Breast epithelium (tissue), 3 donors: Measurements from ENCODE around the gene ACKR4.

Experiments used
- POLR2A ChIP-seq: fragments of 450-650 bp; IDR thresholded peaks from one replicate; pipeline ENCODE4 v1.6.1; 2016; ENCODE audit warnings: antibody characterized with exemption, mild to moderate bottlenecking, moderate library complexity
- POLR2AphosphoS5 ChIP-seq, 3 donors: sonication (generic); formaldehyde crosslinking; IDR thresholded peaks; one replicate each; pipeline ENCODE4 v1.6.1; 2017; ENCODE audit warnings: antibody characterized with exemption in 3 of 3
- TF ChIP-seq, protein P1 (sequence below), 3 donors: fragments of 450-650 bp; IDR thresholded peaks; one replicate each; pipeline ENCODE4 v1.5.1; 2016 to 2017; ENCODE audit warnings: antibody characterized with exemption in 3 of 3, mild to moderate bottlenecking in 3 of 3, moderate library complexity in 3 of 3

DNA sequence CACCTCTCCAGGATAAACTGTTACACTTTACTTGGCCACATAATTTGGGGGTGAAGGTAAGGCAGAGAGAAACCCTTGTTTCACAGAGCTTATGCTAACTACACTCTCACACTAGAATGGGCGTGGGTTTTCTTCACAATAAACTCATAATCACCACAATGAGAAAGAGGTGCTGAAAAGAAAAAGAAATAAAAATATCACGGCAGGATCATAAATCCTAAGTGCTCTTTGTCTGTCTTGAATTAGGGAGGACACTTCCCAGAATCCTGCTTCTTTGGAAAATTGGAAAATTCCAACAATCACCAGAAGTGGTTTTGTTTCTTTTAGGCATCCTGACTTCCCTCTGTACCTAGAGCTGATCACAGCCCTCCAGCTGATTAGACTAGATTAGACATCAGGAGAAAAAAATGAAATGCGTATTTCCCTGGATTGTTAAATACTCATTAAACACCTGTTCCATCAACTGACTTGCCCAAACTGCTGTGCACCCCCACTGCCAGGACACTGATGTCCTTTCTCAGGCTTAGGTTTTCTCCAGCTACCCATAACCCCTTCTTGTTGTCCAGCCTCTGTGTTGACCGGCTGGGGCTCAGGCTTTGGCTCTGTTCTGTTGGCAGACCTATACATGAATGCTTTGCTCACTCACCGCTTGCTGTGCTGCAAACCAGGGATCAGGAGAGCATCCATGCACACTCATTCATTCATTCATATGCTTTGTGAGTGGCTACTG is 41.6 kb upstream of the ACKR4 start:
- TF ChIP-seq, protein P1, sequence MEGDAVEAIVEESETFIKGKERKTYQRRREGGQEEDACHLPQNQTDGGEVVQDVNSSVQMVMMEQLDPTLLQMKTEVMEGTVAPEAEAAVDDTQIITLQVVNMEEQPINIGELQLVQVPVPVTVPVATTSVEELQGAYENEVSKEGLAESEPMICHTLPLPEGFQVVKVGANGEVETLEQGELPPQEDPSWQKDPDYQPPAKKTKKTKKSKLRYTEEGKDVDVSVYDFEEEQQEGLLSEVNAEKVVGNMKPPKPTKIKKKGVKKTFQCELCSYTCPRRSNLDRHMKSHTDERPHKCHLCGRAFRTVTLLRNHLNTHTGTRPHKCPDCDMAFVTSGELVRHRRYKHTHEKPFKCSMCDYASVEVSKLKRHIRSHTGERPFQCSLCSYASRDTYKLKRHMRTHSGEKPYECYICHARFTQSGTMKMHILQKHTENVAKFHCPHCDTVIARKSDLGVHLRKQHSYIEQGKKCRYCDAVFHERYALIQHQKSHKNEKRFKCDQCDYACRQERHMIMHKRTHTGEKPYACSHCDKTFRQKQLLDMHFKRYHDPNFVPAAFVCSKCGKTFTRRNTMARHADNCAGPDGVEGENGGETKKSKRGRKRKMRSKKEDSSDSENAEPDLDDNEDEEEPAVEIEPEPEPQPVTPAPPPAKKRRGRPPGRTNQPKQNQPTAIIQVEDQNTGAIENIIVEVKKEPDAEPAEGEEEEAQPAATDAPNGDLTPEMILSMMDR (IDR thresholded peaks at IDR 0.05) = no peak
- TF ChIP-seq POLR2AphosphoS5 (IDR thresholded peaks at IDR 0.05) (no peak), POLR2A (no peak)
